ENCODE results near the gene KLHL28. TPM values are rescaled to one million over a fixed set of nuclear protein-coding genes. Genes with fewer than 3 reads are reported as not detected.

KLHL28 gene
- polyA plus RNA-seq, 3 donors: 10.7 to 16.7 (median 14.9) TPM

- peak; percentile 56 for DNase-seq
These were observed 742 bp upstream of the KLHL28 start for GRCh38 chr14:44962334-44963043.

DNA sequence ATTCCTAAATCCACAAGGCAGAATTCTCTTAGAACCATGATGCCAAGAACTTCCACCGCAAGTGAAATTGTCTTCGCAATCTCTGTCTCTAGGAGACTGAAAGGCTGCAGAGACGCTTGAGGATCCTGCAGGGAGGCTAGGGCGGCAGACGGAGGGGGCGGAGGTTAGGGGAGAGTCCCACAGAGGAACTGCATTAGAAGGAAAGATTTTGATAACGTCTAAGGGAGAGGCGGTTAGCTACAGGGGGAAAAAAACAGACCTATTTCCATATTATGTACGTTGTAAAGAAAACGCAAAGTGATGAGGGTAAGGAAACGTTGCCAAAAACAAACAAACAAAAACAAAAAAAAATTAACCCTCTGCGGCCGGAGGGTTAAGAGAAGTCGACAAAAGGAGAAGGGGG, 595 bp downstream of the KLHL28 start:
- DNase-seq: peak; percentile 65

GRCh38 chr14:44960646-44961045, 1.1 kb downstream of the KLHL28 start:
- DNase-seq: no peak

DNA sequence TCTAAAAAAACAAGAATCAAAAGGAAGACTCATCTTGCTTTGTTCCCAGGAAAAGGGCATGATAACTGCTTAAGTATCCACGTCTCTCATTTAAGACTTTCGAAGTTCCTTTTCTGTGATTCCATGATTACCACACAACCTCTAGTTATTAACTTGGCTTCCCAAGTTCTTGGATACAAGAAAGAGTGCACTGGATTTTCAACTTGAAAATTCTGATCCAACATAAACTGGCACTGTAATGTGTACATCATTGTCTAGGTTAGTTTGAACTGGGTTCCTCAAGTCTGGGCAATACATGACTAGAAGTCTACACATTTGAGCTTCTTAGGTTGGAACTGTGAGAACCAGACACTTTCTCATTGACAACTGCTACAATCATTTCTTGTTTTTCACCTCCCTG, 1.6 kb downstream of the KLHL28 start:
- no peak for DNase-seq

DNA sequence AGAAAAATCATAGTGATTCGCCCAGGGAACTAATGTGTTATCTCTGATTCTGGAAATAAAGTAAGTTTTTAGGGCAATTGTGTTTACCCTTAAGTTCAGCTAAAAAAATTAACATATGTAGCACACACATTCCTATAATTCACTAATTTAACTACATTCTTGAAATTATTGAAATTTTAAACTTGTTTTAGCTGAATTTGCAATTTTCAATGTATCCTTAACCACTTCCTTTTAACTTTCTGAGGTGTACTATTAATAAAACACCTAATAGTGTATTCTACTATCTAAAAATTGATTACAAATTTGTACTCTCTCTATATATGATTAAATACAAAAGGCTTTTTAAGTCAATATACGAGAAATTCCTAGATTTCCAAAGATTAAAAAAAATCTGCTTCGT, 2.2 kb downstream of the KLHL28 start:
- no peak for DNase-seq

DNA sequence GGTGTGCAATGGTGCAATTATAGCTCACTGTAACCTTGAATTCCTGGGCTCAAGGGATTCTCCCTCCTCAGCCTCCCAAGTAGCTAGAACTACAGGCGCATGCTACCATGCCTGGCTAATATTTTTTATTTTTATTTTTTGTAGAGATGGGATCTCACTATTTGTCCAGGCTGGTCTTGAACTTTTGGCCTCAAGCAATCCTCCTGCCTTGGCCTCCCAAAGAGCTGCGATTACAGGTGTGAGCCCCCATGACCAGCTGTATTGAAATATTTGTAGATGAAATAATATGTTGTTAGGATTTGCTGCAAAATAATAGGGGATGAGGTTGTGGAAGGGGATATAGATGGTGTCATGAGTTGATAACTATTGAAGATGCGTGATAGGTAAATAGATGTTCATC, 4.9 kb downstream of the KLHL28 start:
- DNase-seq: no peak

GRCh38 chr14:44955528-44955927, 6.2 kb downstream of the KLHL28 start:
- no peak for DNase-seq

- DNase-seq: no peak
These were observed 7.0 kb downstream of the KLHL28 start for GRCh38 chr14:44954750-44955149.

DNA sequence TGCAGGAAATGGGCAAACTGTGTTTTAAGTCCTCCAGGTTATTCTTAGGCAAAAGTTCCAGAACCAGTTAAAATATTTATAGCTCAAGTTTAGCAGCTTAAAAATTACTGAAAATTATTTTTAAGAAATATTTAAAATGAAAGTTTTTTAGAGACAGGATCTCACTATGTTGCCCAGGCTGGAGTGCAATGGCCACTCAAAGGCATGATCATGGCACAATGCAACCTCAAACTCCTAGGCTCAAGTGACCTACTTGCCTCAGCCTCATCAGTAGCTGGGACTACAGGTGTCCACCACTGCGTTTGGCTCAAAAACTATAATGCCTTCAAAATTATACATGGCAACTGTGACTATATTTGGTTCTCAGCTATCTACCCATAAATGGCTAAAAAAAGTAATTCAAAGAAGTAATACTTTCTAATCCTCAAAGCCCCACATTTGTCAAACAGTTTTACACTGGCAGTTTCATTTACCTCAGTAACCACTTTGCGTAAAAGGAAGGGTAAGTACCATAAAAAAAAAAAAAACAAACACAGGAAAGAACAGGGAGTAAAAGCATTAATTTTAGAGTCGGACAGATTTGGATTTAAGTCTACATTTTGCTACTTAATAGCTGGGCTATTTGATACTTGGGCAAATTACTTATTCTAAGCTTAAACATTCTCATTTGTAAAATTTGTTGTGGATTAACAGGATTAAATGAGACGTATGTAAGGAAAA, 9.2 kb downstream of the KLHL28 start:
- no peak for DNase-seq

GRCh38 chr14:44951051-44951450, 10.7 kb downstream of the KLHL28 start:
- no peak for DNase-seq

GRCh38 chr14:44945264-44945663, 16.5 kb downstream of the KLHL28 start:
- no peak for DNase-seq

DNA sequence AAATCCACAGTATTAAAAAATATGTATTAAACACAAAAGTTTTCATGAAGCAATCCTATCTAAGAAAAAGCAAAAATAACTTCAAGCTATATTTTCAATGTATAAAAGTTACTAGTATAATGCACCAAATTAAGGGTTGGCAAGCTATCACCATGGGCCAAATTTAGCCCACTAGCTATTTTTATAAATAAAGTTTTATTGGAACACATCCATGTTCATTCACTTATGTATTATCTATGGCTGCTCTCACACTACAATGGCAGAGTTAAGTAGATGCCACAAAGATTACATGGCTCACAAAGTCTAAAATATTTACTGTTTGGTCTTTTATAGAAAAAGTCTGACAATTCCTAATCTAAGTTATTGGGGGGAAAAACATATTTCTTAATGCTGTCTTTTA, 17.6 kb downstream of the KLHL28 start:
- DNase-seq: no peak

DNA sequence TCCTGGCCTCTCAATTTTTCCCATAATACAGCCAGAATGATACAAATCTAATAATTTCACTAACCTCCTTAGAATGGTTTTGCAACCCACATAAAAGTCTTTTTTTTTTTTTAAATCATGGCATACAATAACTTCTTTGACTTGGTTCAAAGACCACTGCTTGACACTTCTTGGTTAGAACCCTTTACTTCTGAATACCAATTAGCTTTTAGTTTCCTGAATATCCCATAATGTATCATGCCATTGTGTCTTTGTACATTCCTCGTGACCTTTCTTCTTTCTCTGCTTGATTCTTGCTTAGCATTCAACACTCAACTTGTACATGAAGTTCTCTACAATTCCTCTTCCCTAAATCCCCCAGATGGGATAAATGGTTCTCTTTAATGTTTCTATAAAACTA, 19.3 kb downstream of the KLHL28 start:
- DNase-seq: no peak

GRCh38 chr14:44941591-44941990, 20.2 kb downstream of the KLHL28 start:
- no peak for DNase-seq

DNA sequence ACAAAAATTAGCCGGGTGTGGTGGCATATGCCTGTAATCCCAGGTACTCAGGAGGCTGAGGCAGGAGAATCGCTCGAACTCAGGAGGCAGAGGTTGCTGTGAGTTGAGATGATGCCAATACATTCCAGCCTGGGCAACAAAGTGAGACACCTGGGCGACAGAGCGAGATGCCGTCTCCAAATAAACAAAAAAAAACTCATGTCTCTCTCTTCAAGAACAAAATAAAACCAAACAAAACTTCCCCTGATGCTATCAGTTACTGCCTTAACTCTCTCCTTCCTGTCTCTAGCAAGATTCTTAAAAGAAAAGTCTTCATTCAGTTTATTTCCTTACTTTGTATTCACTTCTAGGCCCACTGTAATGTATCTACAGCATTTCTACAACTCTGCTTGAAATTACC, 20.8 kb downstream of the KLHL28 start:
- DNase-seq: no peak

DNA sequence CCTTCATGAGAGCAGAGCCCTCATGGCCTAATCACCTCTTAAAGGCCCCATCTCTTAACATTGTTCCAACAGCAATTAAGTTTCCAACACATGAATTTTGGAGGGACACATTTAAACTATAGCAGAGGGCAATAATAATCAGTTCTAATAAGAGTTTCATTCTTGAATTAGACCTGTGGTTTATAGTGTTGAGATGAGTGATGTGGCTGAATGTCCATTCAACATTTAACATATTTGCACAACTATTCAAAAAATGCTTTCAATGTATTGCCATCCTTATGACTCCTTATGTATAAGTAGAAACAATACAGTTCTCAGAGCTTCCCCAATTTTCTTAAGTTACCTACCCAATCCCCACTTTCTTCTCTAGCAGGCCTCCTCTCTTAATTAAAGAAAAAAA, 21.5 kb downstream of the KLHL28 start:
- DNase-seq: no peak

- DNase-seq: no peak
These were observed 24.2 kb downstream of the KLHL28 start for GRCh38 chr14:44937547-44937946.

GRCh38 chr14:44935155-44935554, 26.6 kb downstream of the KLHL28 start:
- no peak for DNase-seq

- no peak for DNase-seq
These were observed 33.0 kb downstream of the KLHL28 start for GRCh38 chr14:44928793-44929192.

DNA sequence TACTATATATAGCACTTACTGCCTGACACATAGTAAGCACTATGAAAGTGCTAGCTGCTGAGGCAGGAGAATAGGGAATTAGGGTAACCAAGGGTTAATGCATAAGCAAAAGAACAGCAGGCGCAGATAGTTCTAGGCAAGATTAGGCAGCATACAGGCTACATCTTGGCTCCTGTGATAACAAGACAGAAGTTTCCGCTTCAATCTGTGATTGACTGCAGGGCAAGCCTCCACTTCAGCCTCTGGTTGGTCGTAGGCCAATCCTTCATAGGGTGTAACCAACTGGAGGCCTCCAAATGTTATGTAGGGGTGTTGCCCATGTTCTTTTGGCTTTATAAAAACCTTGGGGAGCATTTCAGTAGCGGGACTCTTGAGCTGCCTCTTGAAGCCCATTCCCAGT, 46.9 kb downstream of the KLHL28 start:
- DNase-seq: no peak

GRCh38 chr14:44912041-44912869, 49.5 kb downstream of the KLHL28 start:
- no peak for DNase-seq

- no peak for DNase-seq
These were observed 50.9 kb downstream of the KLHL28 start for GRCh38 chr14:44910821-44911220.

- DNase-seq: no peak
These were observed 60.1 kb downstream of the KLHL28 start for GRCh38 chr14:44901696-44902095.
